Activated naive CD4-positive, alpha-beta T cell treated with anti-CD3 and anti-CD28 coated beads, Interleukin-2, amount 10 ng/mL, durations not matched to agents 7 days and 5 days (primary cell): ENCODE data around the gene FCAMR.

Experiments
- CTCF ChIA-PET: fragments of 350-600 bp; sonication (Branson Sonifier 250); formaldehyde crosslinking; loops from one replicate; lab custom pipeline; 2021; ENCODE audit warnings: antibody characterized with exemption; lab: Charles Lee
- DNase-seq: peaks from one replicate; pipeline ENCODE4 v3.0.0-alpha.2; 2020
- H3K27ac Mint-ChIP-seq: one replicate; pipeline ENCODE4 v1.8.0; 2021; ENCODE audit warnings: mild to moderate bottlenecking, moderate library complexity, mixed read lengths
- H3K27me3 Mint-ChIP-seq: one replicate; pipeline ENCODE4 v1.8.0; 2021; ENCODE audit warnings: mild to moderate bottlenecking, mixed read lengths
- H3K36me3 Mint-ChIP-seq: one replicate; pipeline ENCODE4 v1.8.0; 2021; ENCODE audit warnings: mixed read lengths
- H3K4me1 Mint-ChIP-seq: one replicate; pipeline ENCODE4 v1.8.0; 2021; ENCODE audit warnings: mixed read lengths
- H3K4me3 Mint-ChIP-seq: one replicate; pipeline ENCODE4 v1.8.0; 2021; ENCODE audit warnings: mild to moderate bottlenecking, moderate library complexity, mixed read lengths
- H3K9me3 Mint-ChIP-seq: one replicate; pipeline ENCODE4 v1.8.0; 2021; ENCODE audit warnings: mixed read lengths

The FCAMR gene

GRCh38 chr1:206913766-206914537, 56.3 kb downstream of the FCAMR start:
- no peak overlapping the region for H3K4me3 Mint-ChIP-seq
- peak overlapping the region; percentile 28 for H3K27ac Mint-ChIP-seq
- H3K9me3 Mint-ChIP-seq: no peaks in the 10 kb centered on the region
- H3K36me3 Mint-ChIP-seq: peaks cover 87% of the 10 kb centered on the region
- peaks cover 91% of the 10 kb centered on the region for H3K4me1 Mint-ChIP-seq
- no peak for DNase-seq
- no peaks in the 10 kb centered on the region for H3K27me3 Mint-ChIP-seq
- CTCF ChIA-PET: interaction anchor here (0.7 to 13.0 kb wide), 8 partner anchors 14 to 183 kb away, joined by 3 to 233 read pairs (median 72); no protein-coding TSS in a partner anchor

GRCh38 chr1:206912445-206913095, 57.7 kb downstream of the FCAMR start:
- no peak overlapping the region for H3K4me3 Mint-ChIP-seq
- no peaks in the 10 kb centered on the region for H3K9me3 Mint-ChIP-seq
- H3K36me3 Mint-ChIP-seq: peaks cover 88% of the 10 kb centered on the region
- no peaks in the 10 kb centered on the region for H3K27me3 Mint-ChIP-seq
- peak; percentile 75 for DNase-seq
- peaks cover 91% of the 10 kb centered on the region for H3K4me1 Mint-ChIP-seq
- CTCF ChIA-PET: interaction anchor here (0.6 to 13.0 kb wide), 58 partner anchors 9 to 587 kb away, joined by 3 to 233 read pairs (median 4); partner anchors contain the start of genes FCMR, IL10, IL20 and IL24
- H3K27ac Mint-ChIP-seq: peak overlapping the region; percentile 28

GRCh38 chr1:206911064-206911663, 59.1 kb downstream of the FCAMR start:
- Mint-ChIP-seq H3K9me3 (no peaks in the 10 kb centered on the region), H3K4me3 (no peak overlapping the region), H3K27ac (no peak overlapping the region), H3K36me3 (peaks cover 84% of the 10 kb centered on the region), H3K27me3 (no peaks in the 10 kb centered on the region), H3K4me1 (peaks cover 91% of the 10 kb centered on the region)
- peak; percentile 50 for DNase-seq
- CTCF ChIA-PET: interaction anchor here (0.7 to 13.0 kb wide), 39 partner anchors 8 to 280 kb away, joined by 3 to 233 read pairs (median 6); partner anchors contain the start of genes DYRK3, FCMR, IL10 and IL20

GRCh38 chr1:206909883-206910318, 60.4 kb downstream of the FCAMR start:
- peaks cover 84% of the 10 kb centered on the region for H3K36me3 Mint-ChIP-seq

GRCh38 chr1:206909161-206909882, 60.9 kb downstream of the FCAMR start:
- DNase-seq: peak; percentile 58
- Mint-ChIP-seq H3K4me3 (peak overlapping the region; percentile 38), H3K9me3 (no peaks in the 10 kb centered on the region), H3K36me3 (peaks cover 84% of the 10 kb centered on the region), H3K27ac (no peak overlapping the region), H3K27me3 (no peaks in the 10 kb centered on the region), H3K4me1 (peaks cover 91% of the 10 kb centered on the region)
- CTCF ChIA-PET: interaction anchor here (0.6 to 7.1 kb wide), 22 partner anchors 9 to 251 kb away, joined by 3 to 73 read pairs (median 5); partner anchors contain the start of genes FCMR and IL20

More at GRCh38 chr1:206909883-206910318, 60.4 kb downstream of the FCAMR start:
- Mint-ChIP-seq H3K27me3 (no peaks in the 10 kb centered on the region), H3K9me3 (no peaks in the 10 kb centered on the region), H3K27ac (no peak overlapping the region), H3K4me1 (peaks cover 91% of the 10 kb centered on the region), H3K4me3 (peak overlapping the region; percentile 38)
- CTCF ChIA-PET: interaction anchor here (0.9 to 7.1 kb wide), 13 partner anchors 9 to 251 kb away, joined by 3 to 73 read pairs (median 7); partner anchors contain the start of genes FCMR and IL20
- DNase-seq: no peak

- peaks cover 84% of the 10 kb centered on the region for H3K4me1 Mint-ChIP-seq
- peaks cover 83% of the 10 kb centered on the region for H3K36me3 Mint-ChIP-seq
- DNase-seq: no peak
- H3K27me3 Mint-ChIP-seq: no peaks in the 10 kb centered on the region
- peak overlapping the region; percentile 29 for H3K27ac Mint-ChIP-seq
- H3K4me3 Mint-ChIP-seq: no peak overlapping the region
- no peaks in the 10 kb centered on the region for H3K9me3 Mint-ChIP-seq
- CTCF ChIA-PET: interaction anchor here (0.7 to 7.1 kb wide), 15 partner anchors 14 to 249 kb away, joined by 3 to 73 read pairs (median 5); partner anchors contain the start of gene FCMR
Observed at GRCh38 chr1:206908038-206908437, 62.2 kb downstream of the FCAMR start.
